Colonic mucosa (tissue), 4 donors: Measurements from ENCODE around the gene MEX3C. TPM values are rescaled to one million over a fixed set of nuclear protein-coding genes. Genes with fewer than 3 reads are reported as not detected.

Source experiments
- DNase-seq: peaks from one replicate; pipeline ENCODE4 v3.0.0-alpha.2; 2020
- H3K27ac ChIP-seq: fragments of 200-600 bp; one replicate; pipeline ENCODE4 v1.8.0; 2021
- H3K27me3 ChIP-seq: fragments of 200-600 bp; one replicate; pipeline ENCODE4 v1.8.0; 2021
- H3K36me3 ChIP-seq: fragments of 200-600 bp; one replicate; pipeline ENCODE4 v1.8.0; 2021
- H3K4me1 ChIP-seq: fragments of 200-600 bp; one replicate; pipeline ENCODE4 v1.8.0; 2021; ENCODE audit warnings: mild to moderate bottlenecking
- H3K4me3 ChIP-seq: fragments of 200-600 bp; one replicate; pipeline ENCODE4 v1.8.0; 2021
- H3K9ac ChIP-seq, 2 donors: one replicate each; pipeline ENCODE4 v1.7.0; 2013; ENCODE audit warnings: control low read depth in 2 of 2, low read depth in 2 of 2, low read length in 2 of 2
- H3K9me3 ChIP-seq: fragments of 200-600 bp; one replicate; pipeline ENCODE4 v1.8.0; 2021
- intact Hi-C: fragments of 100-400 bp; cut with DNase I; formaldehyde crosslinking; loops from one replicate; pipeline ENCODE4 v1.14.1; 2022
- total RNA-seq, 2 donors: library from RNA; stranded (reverse); fragmentation: NEBNext Ultra II Directional in 1 of 2; extraction: Animal tissue kit (Norgen Biotek cat#: 25700) in 1 of 2; gene quantifications; one replicate each; pipeline ENCODE4 v1.2.1, GENCODE V29; 2021
- TF ChIP-seq, protein P1 (sequence below): fragments of 200-600 bp; IDR thresholded peaks from one replicate; pipeline ENCODE4 v1.8.0; 2022; ENCODE audit warnings: antibody characterized with exemption, mild to moderate bottlenecking
- donor health status: healthy.
- donor health status: DM: no; HTN: no; CAD: no.
- donor health status: DM: no; HTN: no; CAD: no.

Gene MEX3C
- total RNA-seq, 2 donors from 2014 or later: 21.3 to 36.7 TPM

DNA sequence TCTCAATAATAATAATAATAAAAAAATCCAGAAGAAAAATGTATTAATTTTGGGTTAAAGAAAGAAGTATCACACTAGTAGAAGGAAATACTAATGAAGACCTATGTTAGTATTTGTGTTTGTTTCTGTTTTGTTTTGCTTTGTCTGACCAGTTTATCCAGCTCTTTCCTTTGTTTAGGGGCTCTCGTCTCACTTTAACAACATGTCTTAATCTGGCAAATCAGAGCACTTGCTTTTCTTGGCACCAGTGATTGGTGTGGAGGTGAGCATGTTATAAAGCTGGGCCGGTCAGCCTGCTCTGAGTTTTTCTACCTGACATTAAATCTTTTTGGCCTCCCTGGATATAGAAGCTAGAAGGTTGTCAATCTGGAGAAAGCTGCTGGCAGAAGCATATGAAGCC is 15.1 kb upstream of the MEX3C start:
- H3K27ac ChIP-seq: no peak overlapping the region
- no peaks in the 10 kb centered on the region for H3K9me3 ChIP-seq
- no peak overlapping the region for H3K9ac ChIP-seq
- no peaks in the 10 kb centered on the region for H3K36me3 ChIP-seq
- TF ChIP-seq, protein P1, sequence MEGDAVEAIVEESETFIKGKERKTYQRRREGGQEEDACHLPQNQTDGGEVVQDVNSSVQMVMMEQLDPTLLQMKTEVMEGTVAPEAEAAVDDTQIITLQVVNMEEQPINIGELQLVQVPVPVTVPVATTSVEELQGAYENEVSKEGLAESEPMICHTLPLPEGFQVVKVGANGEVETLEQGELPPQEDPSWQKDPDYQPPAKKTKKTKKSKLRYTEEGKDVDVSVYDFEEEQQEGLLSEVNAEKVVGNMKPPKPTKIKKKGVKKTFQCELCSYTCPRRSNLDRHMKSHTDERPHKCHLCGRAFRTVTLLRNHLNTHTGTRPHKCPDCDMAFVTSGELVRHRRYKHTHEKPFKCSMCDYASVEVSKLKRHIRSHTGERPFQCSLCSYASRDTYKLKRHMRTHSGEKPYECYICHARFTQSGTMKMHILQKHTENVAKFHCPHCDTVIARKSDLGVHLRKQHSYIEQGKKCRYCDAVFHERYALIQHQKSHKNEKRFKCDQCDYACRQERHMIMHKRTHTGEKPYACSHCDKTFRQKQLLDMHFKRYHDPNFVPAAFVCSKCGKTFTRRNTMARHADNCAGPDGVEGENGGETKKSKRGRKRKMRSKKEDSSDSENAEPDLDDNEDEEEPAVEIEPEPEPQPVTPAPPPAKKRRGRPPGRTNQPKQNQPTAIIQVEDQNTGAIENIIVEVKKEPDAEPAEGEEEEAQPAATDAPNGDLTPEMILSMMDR: no peak
- H3K4me1 ChIP-seq: no peaks in the 10 kb centered on the region
- no peak for DNase-seq
- H3K27me3 ChIP-seq: no peaks in the 10 kb centered on the region
- intact Hi-C loops: no loop called here
- H3K4me3 ChIP-seq: no peak overlapping the region

GRCh38 chr18:51211552-51211951 is 14.1 kb upstream of the MEX3C start:
- no peaks in the 10 kb centered on the region for H3K36me3 ChIP-seq
- TF ChIP-seq, protein P1: no peak
- no peak overlapping the region for H3K4me3 ChIP-seq
- no peaks in the 10 kb centered on the region for H3K27me3 ChIP-seq
- intact Hi-C loops: no loop called here
- no peak overlapping the region for H3K27ac ChIP-seq
- H3K9ac ChIP-seq: no peak overlapping the region
- H3K9me3 ChIP-seq: no peaks in the 10 kb centered on the region
- H3K4me1 ChIP-seq: no peaks in the 10 kb centered on the region
- DNase-seq: peak; percentile 21

GRCh38 chr18:51196811-51197660 is 445 bp downstream of the MEX3C start:
- Histone ChIP-seq H3K36me3 (no peaks in the 10 kb centered on the region), H3K4me3 (peak overlapping the region; percentile 87), H3K9ac (peak overlapping the region; percentile 96 to 97), H3K27me3 (no peaks in the 10 kb centered on the region), H3K27ac (peak overlapping the region; percentile 89), H3K9me3 (no peaks in the 10 kb centered on the region), H3K4me1 (peaks cover 3% of the 10 kb centered on the region)
- DNase-seq: peak; percentile 44
- TF ChIP-seq, protein P1: no peak
- intact Hi-C loops: no loop called here

DNA sequence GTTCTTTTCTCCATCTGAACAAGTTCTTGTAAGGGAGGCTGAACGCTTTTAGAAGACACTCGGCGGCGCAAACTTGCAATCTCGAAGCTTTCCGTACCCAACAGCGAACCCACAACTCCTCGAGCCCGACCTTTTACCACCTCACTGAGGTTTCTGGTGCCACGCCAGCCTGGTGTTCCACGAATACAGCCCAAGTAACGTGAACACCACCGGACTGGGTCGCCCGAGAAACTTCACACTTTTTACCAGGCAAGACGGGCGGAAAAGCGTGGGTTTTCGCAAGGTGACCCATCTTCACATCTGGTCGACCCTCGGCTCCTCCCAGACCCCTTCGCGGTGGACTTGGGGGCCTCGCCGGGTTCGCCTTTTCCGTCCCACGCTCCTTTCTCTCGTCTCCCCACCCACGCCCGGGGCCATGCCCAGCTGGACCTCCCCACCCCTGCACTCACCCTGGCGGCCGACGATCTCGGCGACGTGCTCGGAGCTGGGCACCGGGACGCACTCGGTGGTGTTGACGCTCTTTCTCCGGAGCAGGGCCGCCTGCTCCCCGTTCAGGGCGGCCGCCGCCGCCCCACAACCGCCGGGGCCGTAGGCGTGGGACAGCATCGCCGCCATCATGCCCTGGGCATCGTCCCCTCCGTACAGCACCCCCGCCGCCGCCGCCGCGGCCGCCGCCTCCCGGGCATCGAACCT is 1.2 kb downstream of the MEX3C start:
- H3K4me1 ChIP-seq: peaks cover 6% of the 10 kb centered on the region
- peak overlapping the region; percentile 88 for H3K27ac ChIP-seq
- no peaks in the 10 kb centered on the region for H3K9me3 ChIP-seq
- H3K36me3 ChIP-seq: no peaks in the 10 kb centered on the region
- intact Hi-C loops: no loop called here
- TF ChIP-seq, protein P1: no peak
- peak overlapping the region; percentile 96 to 97 for H3K9ac ChIP-seq
- H3K27me3 ChIP-seq: no peaks in the 10 kb centered on the region
- peak; percentile 53 for DNase-seq
- H3K4me3 ChIP-seq: peak overlapping the region; percentile 87

DNA sequence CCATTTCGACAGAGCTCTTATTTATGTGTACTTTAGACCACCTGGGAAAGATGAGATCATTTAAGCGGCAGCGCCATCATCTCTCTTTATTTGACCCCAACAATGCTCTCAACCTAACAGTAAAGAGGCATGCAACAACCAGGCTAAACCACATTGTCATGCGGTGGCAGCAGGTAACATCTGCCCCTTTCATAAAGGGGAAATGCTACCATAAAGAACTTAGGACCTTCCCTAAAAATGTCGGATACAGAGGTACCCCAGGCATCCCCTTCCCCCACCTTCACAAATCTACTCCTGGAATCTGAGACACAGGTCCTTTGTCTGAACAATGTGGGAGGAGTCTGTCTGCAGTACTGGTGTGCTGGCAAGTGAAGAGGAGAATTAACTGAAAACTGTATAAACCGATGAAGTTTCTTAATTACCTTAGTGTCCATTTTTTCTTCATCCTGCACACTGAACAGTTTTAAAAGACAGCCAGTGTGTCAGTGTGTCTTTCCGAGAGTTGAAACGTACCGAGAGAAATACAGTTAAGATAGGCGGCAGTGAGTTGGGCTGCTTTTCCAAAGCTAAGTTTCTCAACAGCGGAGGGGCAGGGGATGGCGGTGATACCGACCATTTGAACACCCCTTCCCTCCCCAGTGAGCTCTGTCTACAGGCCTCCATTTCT is 1.9 kb downstream of the MEX3C start:
- H3K4me1 ChIP-seq: peaks cover 6% of the 10 kb centered on the region
- intact Hi-C loops: no loop called here

More for the DNA sequence above, 1.9 kb downstream of the MEX3C start:
- peak overlapping the region; percentile 88 for H3K27ac ChIP-seq
- peak overlapping the region; percentile 96 to 97 for H3K9ac ChIP-seq
- H3K27me3 ChIP-seq: no peaks in the 10 kb centered on the region
- TF ChIP-seq, protein P1: no peak
- peak overlapping the region; percentile 87 for H3K4me3 ChIP-seq
- H3K36me3 ChIP-seq: no peaks in the 10 kb centered on the region
- H3K9me3 ChIP-seq: no peaks in the 10 kb centered on the region
- DNase-seq: peak; percentile 60
